Heart left ventricle (tissue), 16 donors: ENCODE data around the gene REXO2. TPM values are rescaled to one million over a fixed set of nuclear protein-coding genes. Genes with fewer than 3 reads are reported as not detected.

ENCODE experiments used
- ATAC-seq, 4 donors: fragments of 200-7000 bp; cut with Tn5 transposase; one replicate each; pipeline ENCODE4 v1.9.1; 2020 to 2022; ENCODE audit warnings: moderate library complexity in 4 of 4, mild to moderate bottlenecking in 3 of 4, moderate number of reproducible peaks in 1 of 4
- DNase-seq, 5 donors: peaks; one replicate each; pipeline ENCODE4 v3.0.0-alpha.2; 2020
- H3K27ac ChIP-seq, 12 donors: fragments of 200-600 bp; sonication (generic) in 4 of 12; one replicate each; pipeline versions ENCODE4 v1.5.0 to v1.8.0; 2016 to 2022; ENCODE audit warnings: mild to moderate bottlenecking in 2 of 12
- H3K27me3 ChIP-seq, 9 donors: fragments of 200-600 bp; sonication (generic) in 2 of 9; one replicate each; pipeline versions ENCODE4 v1.5.1 to v1.8.0; 2016 to 2022; ENCODE audit warnings: mild to moderate bottlenecking in 3 of 9
- H3K36me3 ChIP-seq, 9 donors: fragments of 200-600 bp; sonication (generic) in 2 of 9; one replicate each; pipeline versions ENCODE4 v1.5.0 to v1.8.0; 2018 to 2022; ENCODE audit warnings: mild to moderate bottlenecking in 2 of 9
- H3K4me1 ChIP-seq, 12 donors: fragments of 200-600 bp; sonication (generic) in 4 of 12; one replicate each; pipeline versions ENCODE4 v1.5.0 to v1.8.0; 2016 to 2022; ENCODE audit warnings: mild to moderate bottlenecking in 3 of 12
- H3K4me3 ChIP-seq, 12 donors: fragments of 200-600 bp; sonication (generic) in 4 of 12; one replicate each; pipeline versions ENCODE4 v1.5.0 to v1.8.0; 2017 to 2022; ENCODE audit warnings: mild to moderate bottlenecking in 9 of 12, moderate library complexity in 4 of 12
- H3K9me3 ChIP-seq, 12 donors: fragments of 200-600 bp; sonication (generic) in 4 of 12; one replicate each; pipeline versions ENCODE4 v1.5.0 to v1.8.0; 2016 to 2022; ENCODE audit warnings: mild to moderate bottlenecking in 1 of 12
- CTCF ChIP-seq, 12 donors: fragments of 200-600 bp; sonication (generic) in 4 of 12; IDR thresholded peaks; one replicate each; pipeline versions ENCODE4 v1.5.0 to v1.8.0; 2018 to 2022; ENCODE audit warnings: antibody characterized with exemption in 12 of 12, mild to moderate bottlenecking in 5 of 12
- POLR2A ChIP-seq, 2 donors: fragments of 450-650 bp; IDR thresholded peaks; one replicate each; pipeline ENCODE4 v1.6.1; 2017; ENCODE audit warnings: antibody characterized with exemption in 2 of 2, mild to moderate bottlenecking in 2 of 2, moderate library complexity in 2 of 2
- WGBS, 4 donors: extraction: QIAGEN DNeasy Blood & Tissue Kit in 2 of 4; methylation state at CpG; one replicate each; pipeline versions ENCODE4 v1.1.5 to v1.1.7; 2013 to 2018; 5-methylcytosine and 5-hydroxymethylcytosine counted together
- intact Hi-C, 10 donors: fragments of 100-400 bp; cut with DNase I; formaldehyde crosslinking; loops; one replicate each; pipeline versions ENCODE4 v1.11.1 to v1.14.2; 2022
- long read RNA-seq, 3 donors: library from polyadenylated mRNA; unstranded; transcript quantifications; one replicate each; pipeline ENCODE4 v2.0.0, GENCODE V29; 2020 to 2021
- polyA plus RNA-seq, 2 donors: library from polyadenylated mRNA; stranded (reverse); fragments of 200-250 nt; gene quantifications; one replicate each; pipeline ENCODE4 v1.2.3, GENCODE V29; 2013
- total RNA-seq, 9 donors: library from RNA; depleted of rRNA in 2 of 9; stranded (reverse); fragments of >200 nt in 2 of 9; fragmentation: NEBNext Ultra II Directional in 3 of 9; extraction: Animal tissue kit (Norgen Biotek cat#: 25700) in 3 of 9; gene quantifications; one replicate each; pipeline versions ENCODE4 v1.1.0 to v1.2.4, GENCODE V29; 2016 to 2023
- donor health status: ischemic (EF 13 %, LVEDD 7.1; RV severe dilation, severe dysfunction).
- donor health status: healthy with polysubstance abuse.
- donor health status: DM: no; HTN: yes; CAD: no.
- donor health status: DM: no; HTN: no; CAD: no.
- donor health status: ischemic (EF 25% LVEDD 6.9; RV normal size, moderate dysfunction).
- donor health status: ischemic (EF 25% LVEDD 5.7; RV mildly dilated, moderate dysfunction).
- donor health status: healthy.
- donor health status: DM: yes; HTN: yes; CAD: no.
- donor health status: ischemic (EF 35%, LVEDD 5.7; RV mildly dilated, moderate dysfunction).
- donor health status: nonischemic (EF 11% LVEDD 7.7; RV severe dilation, severe dysfunction).
- donor health status: DM: yes; HTN: yes; CAD: no.
- donor health status: PGD.
- donor health status: ischemic (EF 29% LVEDD 5.4; RV normal size, mild dysfunction).
- donor health status: nonischemic (EF 23%, LVEDD 6.1; RV moderate dilation, normal function).

The REXO2 gene
- total RNA-seq = 100 to 1,000 TPM; 158 to 235 (median 195) TPM
- 100 to 1,000 TPM; 136 to 153 TPM for polyA plus RNA-seq
- long read RNA-seq, donor 1, transcript REXO2-220 (7 exons, 1,158 nt) = major isoform, 194 of 209 reads
- long read RNA-seq, donor 1, partial matches to known transcripts = 1 of 209 reads
- long read RNA-seq, donor 1, other reads (novel, unspliced or antisense) = 7 of 209 reads
- long read RNA-seq, donor 2, transcript REXO2-215 (3 exons, 848 nt) = minor isoform, 6 of 173 reads
- long read RNA-seq, donor 2, transcript REXO2-220 (7 exons, 1,158 nt) = major isoform, 151 of 173 reads
- long read RNA-seq, donor 2, partial matches to known transcripts = 4 of 173 reads
- long read RNA-seq, donor 2, other reads (novel, unspliced or antisense) = 7 of 173 reads
- long read RNA-seq, donor 3, transcript REXO2-220 (7 exons, 1,158 nt) = major isoform, 162 of 178 reads
- long read RNA-seq, donor 3, partial matches to known transcripts = 1 of 178 reads
- long read RNA-seq, donor 3, other reads (novel, unspliced or antisense) = 7 of 178 reads

DNA sequence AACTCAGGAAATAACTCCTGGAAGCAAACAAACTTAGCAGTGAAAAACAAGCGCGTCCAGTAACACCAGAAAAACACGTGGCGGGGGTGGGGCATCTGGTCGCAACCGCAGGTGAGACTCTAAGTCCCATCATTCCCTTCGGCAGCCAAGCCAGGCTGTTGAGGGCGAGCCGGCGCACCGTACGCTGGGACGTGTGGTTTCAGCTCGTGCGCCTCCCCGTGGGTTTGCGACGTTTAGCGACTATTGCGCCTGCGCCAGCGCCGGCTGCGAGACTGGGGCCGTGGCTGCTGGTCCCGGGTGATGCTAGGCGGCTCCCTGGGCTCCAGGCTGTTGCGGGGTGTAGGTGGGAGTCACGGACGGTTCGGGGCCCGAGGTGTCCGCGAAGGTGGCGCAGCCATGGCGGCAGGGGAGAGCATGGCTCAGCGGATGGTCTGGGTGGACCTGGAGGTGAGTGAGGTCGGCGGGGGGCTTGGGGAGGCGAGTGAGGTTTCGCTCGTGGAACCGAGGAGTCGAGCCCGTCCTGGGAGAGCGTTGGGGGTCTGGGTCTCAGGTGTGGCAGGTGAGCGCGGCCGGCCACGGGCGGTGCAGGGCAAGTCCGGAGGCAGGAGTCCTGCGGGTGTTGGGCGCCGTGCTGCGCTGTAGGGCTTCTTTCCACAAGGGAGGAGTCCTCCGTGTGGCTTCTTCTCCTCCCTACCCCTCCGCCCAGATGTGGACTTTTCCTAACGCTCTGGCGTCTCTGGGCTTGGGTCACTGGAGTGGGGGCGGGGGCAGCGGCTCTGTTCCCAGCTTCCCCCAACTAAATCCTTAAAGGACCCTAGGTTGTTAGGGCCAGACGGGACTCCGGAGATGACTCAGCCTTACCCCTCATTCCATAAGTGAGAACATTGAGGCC, at the start of gene REXO2:
TSS of gene REXO2 (plus strand) at position 239 of the 892 bp plus-strand sequence. CDS start at position 301, 62 bp downstream.
- peak; percentile 95 to 98 (median 97) for DNase-seq
- peaks cover 0 to 15% (median 3%) of the 10 kb centered on the region in 9 donors for H3K36me3 ChIP-seq
- no peaks in the 10 kb centered on the region for H3K9me3 ChIP-seq
- H3K4me1 ChIP-seq = peaks cover 0 to 43% (median 21%) of the 10 kb centered on the region in 12 donors
- peak; percentile 98 to 99 (median 98) for ATAC-seq
- TF ChIP-seq POLR2A (IDR thresholded peaks at IDR 0.05) (peak in 1 of 2 donors; percentile 85), CTCF (IDR thresholded peaks at IDR 0.05) (peak in 8 of 12 donors; percentile 9 to 62 (median 28))
- peak within 1 kb of the TSS; percentile 35 to 95 (median 88) for H3K27ac ChIP-seq
- intact Hi-C loops = loop anchor here (1.0 to 10.0 kb wide), 7 partner anchors 37 to 405 kb away; partner anchors contain the start of genes C11orf71 (in 8 of the 10) and RBM7 (in 8 of the 10)
- peak within 1 kb of the TSS; percentile 66 to 96 (median 88) for H3K4me3 ChIP-seq
- H3K27me3 ChIP-seq = no peaks in the 10 kb centered on the region
- 0 to 1% (median 0%) methylated on average over 34 to 64 of the region's 64 CpGs for WGBS, 4 donors

- WGBS, 4 donors = 88 to 91% (median 89%) methylated on average over 4 of the region's 4 CpGs
- no peaks in the 10 kb centered on the region for H3K9me3 ChIP-seq
- peaks cover 0 to 12% (median 7%) of the 10 kb centered on the region in 12 donors for H3K4me1 ChIP-seq
- no peaks in the 10 kb centered on the region for H3K27me3 ChIP-seq
- H3K4me3 ChIP-seq = no peak overlapping the region
- no peak overlapping the region for H3K27ac ChIP-seq
- DNase-seq (no peak), ATAC-seq (no peak)
- intact Hi-C loops = loop anchor here in 2 of 10 donors (10.0 kb wide), 2 partner anchors 48 to 108 kb away; no protein-coding TSS in a partner anchor
- no peak for TF ChIP-seq POLR2A (IDR thresholded peaks at IDR 0.05)
- TF ChIP-seq CTCF (IDR thresholded peaks at IDR 0.05) = no peak
- H3K36me3 ChIP-seq = no peaks in the 10 kb centered on the region
Measured at GRCh38 chr11:114392735-114393667, 46.3 kb upstream of the REXO2 start.

DNA sequence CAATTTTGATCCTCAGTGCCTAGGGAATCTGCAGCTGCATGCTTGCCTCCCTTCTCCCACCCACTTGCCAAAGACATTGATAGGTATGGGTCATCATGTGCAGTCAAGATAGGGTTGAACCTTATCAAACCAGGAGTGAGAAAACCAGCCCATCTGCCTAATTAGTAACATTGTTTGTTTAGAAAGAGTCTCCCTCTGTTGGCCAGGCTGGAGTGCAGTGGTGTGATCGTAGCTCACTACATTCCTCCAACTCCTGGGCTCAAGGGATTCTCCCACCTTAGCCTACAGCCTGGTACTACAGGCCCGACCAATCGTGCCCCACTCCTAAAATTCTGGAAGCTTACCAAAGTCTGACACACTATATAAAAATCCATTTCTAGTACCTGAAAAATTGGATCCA, 43.5 kb upstream of the REXO2 start:
- Histone ChIP-seq H3K36me3 (no peaks in the 10 kb centered on the region), H3K27me3 (no peaks in the 10 kb centered on the region), H3K27ac (no peak overlapping the region), H3K4me1 (peaks cover 0 to 28% (median 17%) of the 10 kb centered on the region in 12 donors), H3K9me3 (no peaks in the 10 kb centered on the region), H3K4me3 (no peak overlapping the region)
- TF ChIP-seq POLR2A (IDR thresholded peaks at IDR 0.05) = no peak
- TF ChIP-seq CTCF (IDR thresholded peaks at IDR 0.05) = peak in 3 of 12 donors; percentile 10 to 33 (median 33)
- ATAC-seq (no peak), DNase-seq (no peak)
- 40 to 63% (median 46%) methylated on average over 3 of the region's 3 CpGs for WGBS, 4 donors
- intact Hi-C loops = loop anchor here in 5 of 10 donors (5.0 to 10.0 kb wide), 5 partner anchors 47 to 111 kb away; no protein-coding TSS in a partner anchor
